HL-60 (cell line): ENCODE data around the gene GRK5.

ENCODE experiments used
- DNase-seq, 2 experiments: peaks; one replicate each; pipeline ENCODE4 v3.0.0-alpha.2; 2010 to 2020; ENCODE audit warnings: low read depth in 1 of 2, low spot score in 1 of 2
- H3K27ac ChIP-seq: fragments of 250-450 bp; sonication (Bioruptor Pico); replicated peaks from 2 replicates; pipeline ENCODE4 v1.5.1; 2020; ENCODE audit warnings: mild to moderate bottlenecking, moderate library complexity
- H3K27me3 ChIP-seq: fragments of 250-450 bp; sonication (Bioruptor Pico); 2 replicates; pipeline ENCODE4 v1.5.1; 2021; ENCODE audit warnings: mild to moderate bottlenecking, moderate library complexity; ENCODE audit not compliant: insufficient read depth, poor library complexity, severe bottlenecking
- H3K4me3 ChIP-seq: replicated peaks from 2 replicates; pipeline ENCODE4 v1.5.1; 2011; ENCODE audit warnings: mild to moderate bottlenecking, control low read depth, low read length; ENCODE audit not compliant: insufficient read depth
- GABPA ChIP-seq: IDR thresholded peaks from 2 replicates; pipeline ENCODE4 v1.6.1; 2012; ENCODE audit warnings: low read depth
- POLR2AphosphoS5 ChIP-seq: IDR thresholded peaks from 2 replicates; pipeline ENCODE4 v1.6.1; 2012; ENCODE audit warnings: low read depth
- REST ChIP-seq: IDR thresholded peaks from 2 replicates; pipeline ENCODE4 v1.6.1; 2012; ENCODE audit warnings: low read depth; ENCODE audit not compliant: insufficient replicate concordance
- SPI1 ChIP-seq: IDR thresholded peaks from 2 replicates; pipeline ENCODE4 v1.6.1; 2012; ENCODE audit warnings: low read depth, mild to moderate bottlenecking, borderline replicate concordance
- TF ChIP-seq, protein P1 (sequence below): IDR thresholded peaks from one replicate; pipeline ENCODE4 v1.5.1; 2011; ENCODE audit warnings: low read length, control low read depth, inconsistent platforms; ENCODE audit not compliant: insufficient read depth

Gene GRK5

GRCh38 chr10:119211625-119212441 is 4.5 kb downstream of the GRK5 start:
- H3K4me3 ChIP-seq: no peak overlapping the region
- H3K27me3 ChIP-seq: peaks cover 12% of the 10 kb centered on the region

GRCh38 chr10:119215371-119215770 is 8.0 kb downstream of the GRK5 start:
- Histone ChIP-seq H3K27me3 (peaks cover 3% of the 10 kb centered on the region), H3K4me3 (no peak overlapping the region), H3K27ac (no peak overlapping the region)
- DNase-seq: no peak
- no peak for TF ChIP-seq GABPA
- TF ChIP-seq REST: no peak
- TF ChIP-seq SPI1: no peak
- TF ChIP-seq, protein P1, sequence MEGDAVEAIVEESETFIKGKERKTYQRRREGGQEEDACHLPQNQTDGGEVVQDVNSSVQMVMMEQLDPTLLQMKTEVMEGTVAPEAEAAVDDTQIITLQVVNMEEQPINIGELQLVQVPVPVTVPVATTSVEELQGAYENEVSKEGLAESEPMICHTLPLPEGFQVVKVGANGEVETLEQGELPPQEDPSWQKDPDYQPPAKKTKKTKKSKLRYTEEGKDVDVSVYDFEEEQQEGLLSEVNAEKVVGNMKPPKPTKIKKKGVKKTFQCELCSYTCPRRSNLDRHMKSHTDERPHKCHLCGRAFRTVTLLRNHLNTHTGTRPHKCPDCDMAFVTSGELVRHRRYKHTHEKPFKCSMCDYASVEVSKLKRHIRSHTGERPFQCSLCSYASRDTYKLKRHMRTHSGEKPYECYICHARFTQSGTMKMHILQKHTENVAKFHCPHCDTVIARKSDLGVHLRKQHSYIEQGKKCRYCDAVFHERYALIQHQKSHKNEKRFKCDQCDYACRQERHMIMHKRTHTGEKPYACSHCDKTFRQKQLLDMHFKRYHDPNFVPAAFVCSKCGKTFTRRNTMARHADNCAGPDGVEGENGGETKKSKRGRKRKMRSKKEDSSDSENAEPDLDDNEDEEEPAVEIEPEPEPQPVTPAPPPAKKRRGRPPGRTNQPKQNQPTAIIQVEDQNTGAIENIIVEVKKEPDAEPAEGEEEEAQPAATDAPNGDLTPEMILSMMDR: no peak

More at GRCh38 chr10:119211625-119212441, 4.5 kb downstream of the GRK5 start:
- no peak for DNase-seq
- no peak for TF ChIP-seq SPI1
- H3K27ac ChIP-seq: no peak overlapping the region

- TF ChIP-seq REST (no peak), SPI1 (no peak), POLR2AphosphoS5 (no peak), GABPA (no peak)
- TF ChIP-seq, protein P1: no peak
- Histone ChIP-seq H3K27me3 (peaks cover 3% of the 10 kb centered on the region), H3K4me3 (no peak overlapping the region), H3K27ac (no peak overlapping the region)
- no peak for DNase-seq
Observed at GRCh38 chr10:119216127-119216526, 8.8 kb downstream of the GRK5 start.

- no peak for TF ChIP-seq GABPA
- TF ChIP-seq, protein P1: no peak
- no peak for TF ChIP-seq REST
- TF ChIP-seq POLR2AphosphoS5: no peak
- no peak for TF ChIP-seq SPI1
- no peak for DNase-seq
- Histone ChIP-seq H3K27ac (no peak overlapping the region), H3K4me3 (no peak overlapping the region), H3K27me3 (peaks cover 3% of the 10 kb centered on the region)
Observed at GRCh38 chr10:119217401-119217800, 10.0 kb downstream of the GRK5 start.
